Tibial nerve (tissue), 4 donors: ENCODE measurements around the gene HS6ST3. TPM values are rescaled to one million over a fixed set of nuclear protein-coding genes. Genes with fewer than 3 reads are reported as not detected.
"Not testable (repeated sequence)": the region's sequence is repeated elsewhere in the genome, so short reads cannot be mapped to it uniquely, and the experiment has no call there.

Experiments
- DNase-seq, 2 donors: peaks; one replicate each; pipeline ENCODE4 v3.0.0-alpha.2; 2019; ENCODE audit warnings: low spot score in 2 of 2
- H3K27ac ChIP-seq, 4 donors: fragments of 200-600 bp; sonication (generic) in 3 of 4; one replicate each; pipeline ENCODE4 v1.5.1; 2017 to 2019; ENCODE audit warnings: mild to moderate bottlenecking in 1 of 4
- H3K27me3 ChIP-seq, 2 donors: fragments of 200-600 bp; sonication (generic) in 1 of 2; one replicate each; pipeline versions ENCODE4 v1.5.1 to v1.6.0; 2017 to 2019
- H3K36me3 ChIP-seq, 3 donors: fragments of 200-600 bp; sonication (generic); one replicate each; pipeline ENCODE4 v1.5.1; 2018 to 2019
- H3K4me1 ChIP-seq, 4 donors: fragments of 200-600 bp; sonication (generic) in 3 of 4; one replicate each; pipeline ENCODE4 v1.5.1; 2017 to 2019
- H3K4me3 ChIP-seq, 4 donors: fragments of 200-600 bp; sonication (generic) in 3 of 4; one replicate each; pipeline ENCODE4 v1.5.1; 2017 to 2019; ENCODE audit warnings: mild to moderate bottlenecking in 1 of 4, moderate library complexity in 1 of 4
- H3K9me3 ChIP-seq, 4 donors: fragments of 200-600 bp; sonication (generic) in 3 of 4; one replicate each; pipeline ENCODE4 v1.5.1; 2017 to 2019
- EP300 ChIP-seq, 2 donors: sonication (generic); formaldehyde crosslinking; IDR thresholded peaks; one replicate each; pipeline ENCODE4 v1.6.1; 2017; ENCODE audit warnings: antibody characterized with exemption in 2 of 2, mild to moderate bottlenecking in 1 of 2
- POLR2A ChIP-seq, 2 donors: fragments of 450-650 bp; IDR thresholded peaks; one replicate each; pipeline ENCODE4 v1.6.1; 2017; ENCODE audit warnings: antibody characterized with exemption in 2 of 2, mild to moderate bottlenecking in 2 of 2, moderate library complexity in 2 of 2
- WGBS, 2 donors: methylation state at CpG; one replicate each; pipeline ENCODE4 v1.1.5; 2018; 5-methylcytosine and 5-hydroxymethylcytosine counted together
- total RNA-seq, 4 donors: library from RNA; depleted of rRNA; stranded (reverse); fragments of >200 nt; gene quantifications; one replicate each; pipeline ENCODE4 v1.1.0, GENCODE V29; 2016
- TF ChIP-seq, protein P1 (sequence below), 5 experiments: fragments of 200-600 bp in 3 of 5; fragments of 450-650 bp in 2 of 5; sonication (generic) in 3 of 5; IDR thresholded peaks; one replicate each; pipeline ENCODE4 v1.5.1; 2016 to 2019; ENCODE audit warnings: antibody characterized with exemption in 5 of 5, mild to moderate bottlenecking in 3 of 5, moderate library complexity in 2 of 5

Gene HS6ST3
- total RNA-seq, 4 donors from 2014 or later: 0.21 to 1.1 (median 0.79) TPM

DNA sequence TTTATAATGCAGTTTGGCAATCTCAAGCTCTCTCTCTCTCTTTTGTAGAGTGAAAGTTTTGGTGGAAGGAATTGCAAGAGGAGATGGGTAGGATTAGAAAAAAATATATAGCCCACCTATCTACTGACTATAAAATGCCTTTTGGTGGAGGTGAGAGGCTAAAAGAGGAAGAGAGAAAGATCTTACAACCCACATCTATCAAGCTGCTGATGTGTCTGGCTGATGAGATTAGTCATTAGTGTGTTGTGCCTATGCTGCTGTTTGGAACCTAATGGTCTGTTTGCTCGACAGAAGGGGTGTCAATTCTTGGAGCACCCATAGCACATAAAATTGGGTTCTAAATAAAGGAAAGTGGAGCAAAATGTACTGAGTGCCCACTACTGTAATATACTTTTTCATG lies 411.0 kb downstream of the HS6ST3 start:
- DNase-seq: no peak
- H3K27me3 ChIP-seq: no peaks in the 10 kb centered on the region
- TF ChIP-seq, protein P1, sequence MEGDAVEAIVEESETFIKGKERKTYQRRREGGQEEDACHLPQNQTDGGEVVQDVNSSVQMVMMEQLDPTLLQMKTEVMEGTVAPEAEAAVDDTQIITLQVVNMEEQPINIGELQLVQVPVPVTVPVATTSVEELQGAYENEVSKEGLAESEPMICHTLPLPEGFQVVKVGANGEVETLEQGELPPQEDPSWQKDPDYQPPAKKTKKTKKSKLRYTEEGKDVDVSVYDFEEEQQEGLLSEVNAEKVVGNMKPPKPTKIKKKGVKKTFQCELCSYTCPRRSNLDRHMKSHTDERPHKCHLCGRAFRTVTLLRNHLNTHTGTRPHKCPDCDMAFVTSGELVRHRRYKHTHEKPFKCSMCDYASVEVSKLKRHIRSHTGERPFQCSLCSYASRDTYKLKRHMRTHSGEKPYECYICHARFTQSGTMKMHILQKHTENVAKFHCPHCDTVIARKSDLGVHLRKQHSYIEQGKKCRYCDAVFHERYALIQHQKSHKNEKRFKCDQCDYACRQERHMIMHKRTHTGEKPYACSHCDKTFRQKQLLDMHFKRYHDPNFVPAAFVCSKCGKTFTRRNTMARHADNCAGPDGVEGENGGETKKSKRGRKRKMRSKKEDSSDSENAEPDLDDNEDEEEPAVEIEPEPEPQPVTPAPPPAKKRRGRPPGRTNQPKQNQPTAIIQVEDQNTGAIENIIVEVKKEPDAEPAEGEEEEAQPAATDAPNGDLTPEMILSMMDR (IDR thresholded peaks at IDR 0.05): no peak
- TF ChIP-seq EP300 (IDR thresholded peaks at IDR 0.05) (no peak), POLR2A (IDR thresholded peaks at IDR 0.05) (no peak)
- WGBS, 2 donors: 53 to 76% methylated on average over 1 of the region's 1 CpG
- H3K9me3 ChIP-seq: no peaks in the 10 kb centered on the region
- H3K36me3 ChIP-seq: no peaks in the 10 kb centered on the region
- no peak overlapping the region for H3K27ac ChIP-seq
- peaks cover 0 to 3% (median 0%) of the 10 kb centered on the region in 4 donors for H3K4me1 ChIP-seq
- no peak overlapping the region for H3K4me3 ChIP-seq

DNA sequence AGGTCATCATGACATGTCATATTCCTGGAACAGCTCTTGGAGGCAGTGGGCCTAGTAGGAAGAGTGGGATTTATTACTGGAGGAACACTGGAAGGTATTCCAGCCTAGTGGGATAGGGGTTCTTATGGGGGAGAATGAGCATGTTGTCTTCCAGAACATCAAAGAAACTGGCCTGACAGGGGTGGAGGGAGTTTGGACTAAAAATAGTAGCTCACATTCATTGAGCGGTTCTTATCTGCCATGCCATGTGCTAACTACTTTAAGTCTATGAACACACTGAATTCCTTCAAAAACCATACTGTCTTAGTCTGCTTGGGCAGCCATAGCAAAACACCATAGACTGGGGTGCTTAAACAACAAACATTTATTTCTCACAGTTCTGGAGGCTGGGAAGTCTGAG lies 413.6 kb downstream of the HS6ST3 start:
- Histone ChIP-seq H3K4me3 (no peak overlapping the region), H3K9me3 (no peaks in the 10 kb centered on the region), H3K4me1 (peaks cover 0 to 3% (median 0%) of the 10 kb centered on the region in 4 donors), H3K27ac (no peak overlapping the region), H3K27me3 (no peaks in the 10 kb centered on the region), H3K36me3 (no peaks in the 10 kb centered on the region)
- 84 to 95% methylated on average over 1 of the region's 1 CpG for WGBS, 2 donors
- TF ChIP-seq, protein P1 (IDR thresholded peaks at IDR 0.05): no peak
- TF ChIP-seq POLR2A (IDR thresholded peaks at IDR 0.05): no peak
- TF ChIP-seq EP300 (IDR thresholded peaks at IDR 0.05): no peak
- no peak for DNase-seq

- TF ChIP-seq EP300 (IDR thresholded peaks at IDR 0.05) (no peak), POLR2A (IDR thresholded peaks at IDR 0.05) (no peak)
- WGBS, 2 donors: 72 to 84% methylated on average over 2 of the region's 2 CpGs
- H3K36me3 ChIP-seq: no peaks in the 10 kb centered on the region
Observed at GRCh38 chr13:96511587-96511986, 421.7 kb downstream of the HS6ST3 start.

GRCh38 chr13:96519380-96519779 lies 429.5 kb downstream of the HS6ST3 start:
- Histone ChIP-seq H3K36me3 (no peaks in the 10 kb centered on the region), H3K9me3 (peaks cover 0 to 1% (median 0%) of the 10 kb centered on the region in 4 donors), H3K27ac (no peak overlapping the region), H3K4me1 (no peaks in the 10 kb centered on the region), H3K27me3 (no peaks in the 10 kb centered on the region), H3K4me3 (no peak overlapping the region)
- no peak for DNase-seq
- WGBS, 2 donors: 92 to 94% methylated on average over 1 of the region's 1 CpG
- TF ChIP-seq, protein P1 (IDR thresholded peaks at IDR 0.05): no peak
- no peak for TF ChIP-seq POLR2A (IDR thresholded peaks at IDR 0.05)
- TF ChIP-seq EP300 (IDR thresholded peaks at IDR 0.05): no peak

More at GRCh38 chr13:96511587-96511986, 421.7 kb downstream of the HS6ST3 start:
- H3K4me1 ChIP-seq: no peaks in the 10 kb centered on the region
- H3K27me3 ChIP-seq: no peaks in the 10 kb centered on the region
- no peak overlapping the region for H3K4me3 ChIP-seq
- H3K27ac ChIP-seq: no peak overlapping the region
- H3K9me3 ChIP-seq: peaks cover 0 to 4% (median 0%) of the 10 kb centered on the region in 4 donors
- no peak for DNase-seq

DNA sequence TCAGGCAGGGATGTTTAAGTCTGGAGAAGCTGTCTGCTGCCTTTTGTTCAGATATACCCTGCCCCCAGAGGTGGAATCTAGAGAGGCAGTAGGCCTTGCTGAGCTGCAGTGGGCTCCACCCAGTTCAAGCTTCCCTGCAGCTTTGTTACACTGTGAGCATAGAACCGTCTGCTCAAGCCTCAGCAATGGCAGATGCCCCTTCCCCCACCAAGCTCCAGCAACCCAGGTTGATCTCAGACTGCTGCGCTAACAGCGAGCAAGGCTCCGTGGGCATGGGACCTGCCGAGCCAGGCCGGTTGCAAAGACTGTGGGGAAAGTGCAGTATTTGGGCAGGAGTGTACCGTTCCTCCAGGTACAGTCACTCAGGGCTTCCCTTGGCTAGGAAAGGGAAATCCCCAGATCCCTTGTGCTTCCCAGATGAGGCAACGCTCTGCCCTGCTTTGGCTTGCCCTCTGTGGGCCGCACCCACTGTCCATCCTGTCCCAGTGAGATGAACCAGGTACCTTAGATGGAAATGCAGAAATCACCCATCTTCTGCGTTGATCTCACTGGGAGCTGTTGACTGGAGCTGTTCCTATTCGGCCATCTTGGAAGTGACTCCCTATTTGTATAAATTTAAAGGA lies 434.6 kb downstream of the HS6ST3 start:
- H3K9me3 ChIP-seq, DNase-seq: not testable (repeated sequence)
- WGBS, 2 donors: 88 to 91% methylated on average over 11 of the region's 11 CpGs

DNA sequence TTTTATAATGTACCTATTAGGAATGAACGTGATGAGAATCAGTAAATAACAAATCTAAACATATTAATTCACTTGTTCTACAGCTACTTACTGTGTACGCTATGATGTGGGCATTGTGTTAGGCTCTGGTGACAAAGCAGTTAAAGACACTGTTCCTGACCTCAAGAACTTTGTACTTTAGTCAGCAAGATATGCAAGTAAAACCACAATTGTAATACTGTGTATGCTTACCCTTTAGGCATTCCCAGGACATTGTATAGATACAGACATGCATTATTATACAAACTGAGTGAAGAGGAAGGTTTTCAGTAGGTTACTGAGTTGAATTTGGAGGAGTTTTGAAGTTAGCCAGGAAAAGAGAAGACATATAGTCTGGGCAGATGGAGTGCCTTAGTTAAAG lies 435.8 kb downstream of the HS6ST3 start:
- H3K4me3 ChIP-seq: no peak overlapping the region
- no peaks in the 10 kb centered on the region for H3K27me3 ChIP-seq
- no peaks in the 10 kb centered on the region for H3K4me1 ChIP-seq
- no peaks in the 10 kb centered on the region for H3K36me3 ChIP-seq
- no peak for DNase-seq
- no peaks in the 10 kb centered on the region for H3K9me3 ChIP-seq
- WGBS, 2 donors: 68 to 77% methylated on average over 2 of the region's 2 CpGs
- H3K27ac ChIP-seq: no peak overlapping the region
- TF ChIP-seq EP300 (IDR thresholded peaks at IDR 0.05) (no peak), POLR2A (IDR thresholded peaks at IDR 0.05) (no peak)
- TF ChIP-seq, protein P1 (IDR thresholded peaks at IDR 0.05): no peak

More for the DNA sequence above, 434.6 kb downstream of the HS6ST3 start:
- not testable (repeated sequence) for H3K36me3 ChIP-seq, H3K4me3 ChIP-seq, H3K27me3 ChIP-seq, H3K4me1 ChIP-seq, H3K27ac ChIP-seq
